ENCODE data around the gene COPZ1.

The COPZ1 gene

GRCh38 chr12:54359762-54360351 lies 34.9 kb downstream of the COPZ1 start:
- no peak for DNase-seq

- DNase-seq: peak; percentile 12
These were observed 36.0 kb downstream of the COPZ1 start for GRCh38 chr12:54360717-54361456.

DNA sequence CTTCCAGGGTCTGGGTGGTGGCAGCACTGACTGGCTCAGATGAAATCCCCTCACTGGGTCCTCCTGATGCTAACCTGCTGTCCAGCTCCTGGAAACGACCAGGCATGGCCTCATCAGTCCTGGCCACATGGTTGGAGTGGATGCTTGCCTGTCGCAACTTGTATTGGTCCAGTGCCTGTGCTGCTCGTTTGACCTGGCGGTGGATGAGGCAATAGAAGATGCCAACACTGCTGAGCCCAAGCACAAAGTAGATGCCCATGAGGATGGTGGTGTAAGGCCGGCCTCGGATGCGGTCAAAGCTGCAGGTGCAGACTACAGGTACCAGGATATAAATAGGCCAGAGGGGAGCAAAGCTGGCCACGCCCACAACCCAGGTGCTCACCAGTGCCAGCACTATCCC lies 38.1 kb downstream of the COPZ1 start:
- no peak for DNase-seq

GRCh38 chr12:54363618-54364017 lies 38.7 kb downstream of the COPZ1 start:
- DNase-seq: no peak

- DNase-seq: no peak
These were observed 39.5 kb downstream of the COPZ1 start, which contains the start of gene GPR84 for GRCh38 chr12:54364413-54364812. GPR84 (minus strand) TSS chr12:54364486; CDS start chr12:54363851, 635 bp downstream.

- no peak for DNase-seq
These were observed 43.2 kb downstream of the COPZ1 start for GRCh38 chr12:54368025-54368708.

DNA sequence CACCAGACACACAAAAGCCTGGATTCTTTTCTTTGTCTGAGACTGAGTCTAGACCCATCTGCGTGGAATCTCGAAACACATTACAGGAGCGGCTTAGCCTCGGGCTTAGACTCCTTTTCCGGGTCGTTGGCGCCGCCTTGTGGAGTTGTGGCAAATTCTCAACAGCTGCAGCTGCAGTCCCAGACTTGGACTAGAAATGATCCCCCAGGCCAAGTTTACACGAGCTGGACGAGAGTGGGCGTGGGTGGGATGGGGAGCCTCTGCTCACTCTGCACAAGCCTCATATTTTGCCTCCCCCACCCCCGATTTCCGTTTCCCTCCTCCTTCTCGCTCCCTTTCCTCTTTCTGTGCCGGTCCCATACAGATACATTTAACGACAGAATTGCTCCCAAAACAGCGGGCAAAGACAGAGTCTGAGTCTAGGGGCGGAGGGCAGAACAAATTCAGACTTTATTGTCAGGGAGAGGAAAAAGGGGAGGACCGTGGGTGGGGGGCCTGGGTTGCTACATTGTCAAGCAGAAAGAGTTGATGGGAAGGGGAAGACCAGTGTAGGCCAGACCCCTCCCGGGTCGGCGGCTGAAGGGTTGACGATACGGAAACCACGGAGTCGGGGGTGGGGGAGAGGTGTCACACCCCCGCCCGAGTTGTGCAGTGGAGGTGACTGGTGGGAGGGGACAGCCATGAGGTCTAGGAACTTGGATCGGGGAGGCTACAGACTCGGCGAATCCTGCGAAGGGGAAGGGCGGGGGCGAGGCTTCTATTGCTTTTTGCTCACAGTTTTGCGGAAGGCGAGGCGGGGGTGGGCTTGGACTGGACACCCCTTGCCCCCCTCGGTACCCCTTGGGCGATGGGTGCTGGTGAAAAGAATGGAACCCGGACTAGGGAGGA lies 44.0 kb downstream of the COPZ1 start:
- no peak for DNase-seq

DNA sequence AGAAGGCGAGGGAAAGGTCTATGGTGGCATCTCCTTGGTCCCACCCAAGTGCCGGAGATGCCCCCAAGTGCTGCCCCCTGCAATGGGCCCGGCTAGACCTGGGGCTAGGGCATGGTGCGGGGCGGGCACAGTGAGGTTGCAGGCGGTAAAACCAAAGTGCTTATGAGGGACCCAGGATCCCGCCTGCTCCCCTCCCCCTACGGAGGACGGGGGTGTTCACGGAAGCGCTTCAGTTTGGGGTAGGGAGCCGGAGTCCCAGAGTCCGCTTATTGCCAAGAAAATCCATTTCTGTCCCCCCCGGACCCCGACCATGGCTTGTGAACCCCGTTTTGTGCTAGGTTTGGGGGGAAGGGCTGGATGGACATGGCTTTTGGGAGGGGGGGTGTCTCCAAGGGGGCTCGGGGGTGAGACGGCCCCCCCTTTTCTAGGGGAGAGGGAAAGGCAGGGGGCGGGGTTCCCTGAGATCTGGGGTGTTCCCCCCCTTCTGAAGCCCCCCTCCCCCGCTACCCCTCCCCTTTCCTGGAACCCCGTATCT lies 44.7 kb downstream of the COPZ1 start:
- DNase-seq: no peak

DNA sequence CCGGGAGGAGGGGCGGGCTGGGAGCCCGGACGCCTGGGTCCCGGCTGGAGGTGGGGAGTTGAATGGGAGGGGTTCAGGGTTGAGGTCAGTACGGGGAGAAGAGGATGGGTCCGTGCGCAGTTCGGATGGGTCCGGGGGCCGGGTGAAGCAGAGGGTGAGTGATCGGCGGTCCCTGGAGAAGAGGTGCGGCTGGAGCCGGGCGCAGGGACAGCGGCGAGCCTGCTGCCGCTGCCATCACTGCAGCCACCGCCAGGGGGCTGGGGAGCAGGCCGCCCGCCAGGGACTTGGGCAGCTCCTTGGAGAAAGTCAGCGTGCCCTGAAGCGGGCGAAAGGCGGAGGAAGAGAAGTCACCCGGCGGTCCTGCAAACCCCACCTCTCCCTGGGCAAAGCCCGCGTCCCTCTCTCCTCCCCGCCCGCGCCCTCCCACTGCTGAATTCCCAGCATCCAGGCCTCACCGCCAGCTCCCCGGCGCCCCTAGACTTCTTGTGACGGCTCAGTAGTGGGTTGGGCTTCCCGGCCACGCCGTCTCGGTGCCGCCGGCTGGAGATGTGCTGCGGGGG lies 45.3 kb downstream of the COPZ1 start:
- DNase-seq: no peak

GRCh38 chr12:54371328-54372112 lies 46.6 kb downstream of the COPZ1 start:
- DNase-seq: peak; percentile 82

DNA sequence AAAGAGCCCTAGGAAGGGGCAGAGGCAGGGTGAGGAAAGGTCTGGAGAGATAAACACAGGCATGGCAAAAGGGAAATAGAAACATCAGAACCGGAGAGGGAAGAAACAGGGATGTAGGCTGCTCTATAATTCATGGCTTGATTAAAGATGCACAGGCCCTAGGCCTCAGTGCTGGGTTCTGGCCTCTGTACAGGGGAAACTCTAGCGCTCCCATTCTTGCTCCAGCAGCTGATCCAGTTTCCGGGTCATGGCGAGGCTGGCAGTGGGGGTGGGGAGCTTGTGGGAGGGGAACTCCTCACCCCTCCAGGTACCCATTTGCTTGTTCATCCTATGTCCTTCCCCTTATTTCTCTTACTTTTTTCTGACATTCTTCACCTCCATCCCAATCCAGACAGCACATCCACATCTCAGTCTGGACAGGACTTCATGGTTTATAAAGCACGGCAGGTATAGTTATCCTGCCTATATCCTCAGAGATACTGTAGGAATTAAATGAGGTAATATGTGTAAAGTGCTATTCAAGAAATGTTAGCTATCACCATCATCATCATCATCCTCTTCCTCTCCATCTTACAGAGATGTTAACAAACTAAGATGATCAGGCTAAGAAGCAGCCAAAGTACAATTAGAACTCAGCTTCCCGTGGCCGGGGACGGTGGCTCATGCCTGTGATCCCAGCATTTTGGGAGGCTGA lies 47.3 kb downstream of the COPZ1 start:
- DNase-seq: no peak

DNA sequence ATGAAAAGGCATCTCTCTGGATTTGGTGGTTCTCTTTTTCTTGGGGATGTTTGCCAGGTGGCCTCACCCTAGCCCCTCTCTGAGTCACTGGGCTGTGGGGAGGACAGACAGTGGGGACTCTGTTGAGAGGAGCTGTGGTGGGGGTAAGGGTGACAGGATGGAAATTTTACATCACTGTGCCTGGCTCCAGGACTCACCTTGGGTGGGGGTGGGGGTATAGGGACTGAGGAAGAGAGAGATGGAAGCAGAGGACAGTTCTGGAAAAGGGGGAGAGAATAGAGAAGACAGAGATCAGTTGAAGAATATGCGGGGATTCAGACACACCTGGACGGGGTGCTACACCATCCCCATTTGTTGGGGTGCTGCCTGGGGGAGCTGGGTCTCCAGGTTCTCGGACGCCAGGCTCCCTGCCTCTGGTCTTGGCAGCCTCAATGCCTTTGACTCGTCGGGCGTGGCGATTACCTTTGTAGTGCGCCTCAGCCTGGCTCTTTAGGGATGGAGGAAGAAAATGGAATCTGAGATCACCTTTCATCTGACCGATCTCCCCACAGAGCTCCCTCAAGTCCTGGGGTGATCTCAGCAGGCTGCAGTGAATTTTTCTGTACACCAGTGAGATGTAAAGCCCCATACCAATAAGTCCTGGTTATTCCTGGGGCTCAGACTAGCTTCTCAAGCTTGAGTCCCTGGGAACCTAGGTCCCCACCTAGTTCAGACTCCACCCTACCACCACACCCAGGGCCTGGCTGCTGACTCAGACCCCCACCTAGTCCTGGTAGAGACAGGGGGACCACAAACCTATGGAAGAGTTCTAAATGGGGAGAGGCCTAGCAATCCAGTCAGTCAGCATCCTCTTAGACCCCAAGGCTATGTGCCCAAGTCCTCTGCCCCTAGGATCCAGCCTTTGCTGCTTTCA lies 49.0 kb downstream of the COPZ1 start:
- DNase-seq: no peak

DNA sequence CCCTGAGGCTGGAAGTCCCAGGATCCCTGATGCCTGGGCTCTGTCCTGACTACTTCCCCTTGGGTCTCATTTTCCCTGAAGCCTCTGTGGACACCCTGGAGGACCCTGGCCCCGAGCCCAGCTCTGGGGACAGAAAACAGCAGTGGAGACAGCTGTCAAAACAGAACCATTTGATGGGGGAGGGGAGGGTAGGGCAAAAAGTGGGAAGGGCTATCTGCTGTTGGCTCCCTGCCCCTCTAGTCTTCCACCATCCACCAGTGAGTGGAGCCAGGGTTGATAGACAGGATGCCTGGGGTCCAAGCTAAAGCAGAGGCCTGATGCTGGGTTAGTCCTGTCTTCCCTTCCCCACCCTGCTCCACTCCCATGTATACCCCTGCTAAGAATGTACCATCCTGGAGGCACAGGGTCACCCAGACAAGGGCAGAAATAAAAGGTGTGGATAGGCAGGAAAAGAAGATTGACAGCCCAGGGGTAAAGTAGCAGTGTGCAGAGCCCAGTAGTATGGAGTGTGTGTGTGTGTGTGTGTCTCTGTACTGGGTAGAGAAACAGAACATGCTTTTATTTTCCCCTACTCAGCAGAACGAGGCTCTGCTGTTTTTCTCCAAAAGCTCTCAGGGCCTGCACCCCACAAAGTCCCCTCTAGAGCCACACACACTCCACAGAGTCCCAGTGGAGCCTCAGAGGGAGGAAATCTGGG lies 49.8 kb downstream of the COPZ1 start:
- no peak for DNase-seq

- DNase-seq: no peak
These were observed 50.3 kb downstream of the COPZ1 start for GRCh38 chr12:54375259-54375579.

DNA sequence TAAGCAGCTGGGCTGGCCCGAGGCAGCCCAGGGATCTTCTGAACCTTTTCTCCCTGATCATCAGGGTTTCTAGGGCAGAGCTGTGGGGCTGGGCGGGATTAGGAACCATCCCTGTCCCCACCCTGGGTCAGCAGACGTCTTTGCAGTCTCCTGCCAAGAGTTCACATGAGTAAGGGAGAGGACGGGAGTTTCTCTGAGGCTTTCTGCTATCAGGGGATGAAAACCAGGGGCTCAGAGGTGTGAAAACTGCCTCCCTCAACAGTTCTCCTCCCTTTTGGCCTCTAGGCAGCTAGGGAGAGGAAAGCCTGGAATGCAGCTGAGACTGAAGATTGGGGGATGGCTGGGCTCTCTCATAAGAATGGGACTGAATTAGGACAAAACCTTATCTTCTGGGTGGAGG lies 51.7 kb downstream of the COPZ1 start:
- DNase-seq: no peak

- no peak for DNase-seq
These were observed 52.1 kb downstream of the COPZ1 start for GRCh38 chr12:54377007-54377406.

DNA sequence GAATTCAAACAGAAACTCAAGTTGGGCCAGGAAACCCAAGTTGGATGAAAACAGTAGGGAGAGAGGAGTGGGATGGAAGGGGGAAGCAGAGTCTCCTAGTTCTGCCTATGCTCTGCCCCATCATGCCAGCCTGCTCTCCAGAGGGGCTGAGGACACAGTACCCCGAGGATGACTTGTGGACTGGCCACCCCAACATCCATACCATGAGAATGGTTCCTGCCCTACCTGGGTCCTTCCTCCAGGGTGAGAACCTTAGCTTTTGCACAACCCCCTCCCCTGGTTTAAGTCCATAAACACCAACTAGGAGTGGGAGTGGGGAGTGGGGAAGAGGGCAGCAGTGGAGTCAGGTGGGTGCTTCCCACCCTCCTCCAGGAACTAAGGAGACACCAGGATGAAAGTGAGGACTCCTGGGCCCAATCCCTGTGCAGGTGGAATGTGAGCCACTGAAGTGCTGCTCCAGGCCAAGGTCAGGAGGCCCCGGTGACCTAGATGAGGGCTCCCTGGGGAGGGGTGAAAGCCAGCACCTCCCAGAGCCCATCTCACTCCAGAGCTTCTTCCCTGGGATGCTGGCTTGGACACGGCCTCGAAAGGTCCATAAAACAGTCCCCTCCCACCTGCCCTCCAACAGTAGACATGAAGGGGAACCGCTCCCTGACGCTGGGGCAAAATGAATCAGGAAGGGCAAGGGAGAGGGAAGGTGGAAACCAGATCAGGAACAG lies 53.0 kb downstream of the COPZ1 start:
- DNase-seq: no peak

DNA sequence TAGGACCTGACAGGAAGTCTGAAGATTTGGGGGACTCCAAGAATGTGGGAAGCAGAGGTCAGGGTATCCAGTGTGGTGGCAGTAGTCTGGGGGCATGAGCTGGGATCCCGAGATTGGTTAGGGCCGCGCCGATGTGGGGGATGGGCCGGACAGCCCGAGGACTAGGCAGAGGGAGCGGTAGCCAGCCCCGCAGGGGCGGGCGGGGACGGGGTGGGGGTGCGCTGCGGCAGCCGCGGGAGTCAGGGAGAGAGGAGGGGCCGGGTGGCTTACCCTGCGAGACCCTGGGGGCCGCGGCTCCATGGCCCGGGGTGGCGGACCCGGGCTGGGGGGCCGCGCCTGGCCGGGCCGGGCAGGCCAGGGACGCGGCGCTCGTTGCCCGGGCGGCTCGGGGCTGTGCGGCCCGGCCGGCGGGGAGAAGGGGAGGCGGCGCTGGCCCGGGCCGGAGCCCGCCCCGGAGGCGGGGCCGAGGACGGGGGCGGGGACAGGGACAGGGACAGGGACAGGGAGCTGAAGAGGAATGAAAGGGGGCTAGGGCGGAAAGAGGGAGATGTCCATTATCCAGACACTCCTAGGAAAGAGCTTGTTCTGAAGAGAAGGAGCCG lies 54.0 kb downstream of the COPZ1 start:
- DNase-seq: no peak

Measured in DMS79 (cell line).